ENCODE data around the gene CCDC92. TPM values are rescaled to one million over a fixed set of nuclear protein-coding genes. Genes with fewer than 3 reads are reported as not detected.

The CCDC92 gene
- total RNA-seq, 8 experiments from 2014 or later, result 11.7 to 42.2 (median 25.7) TPM

DNA sequence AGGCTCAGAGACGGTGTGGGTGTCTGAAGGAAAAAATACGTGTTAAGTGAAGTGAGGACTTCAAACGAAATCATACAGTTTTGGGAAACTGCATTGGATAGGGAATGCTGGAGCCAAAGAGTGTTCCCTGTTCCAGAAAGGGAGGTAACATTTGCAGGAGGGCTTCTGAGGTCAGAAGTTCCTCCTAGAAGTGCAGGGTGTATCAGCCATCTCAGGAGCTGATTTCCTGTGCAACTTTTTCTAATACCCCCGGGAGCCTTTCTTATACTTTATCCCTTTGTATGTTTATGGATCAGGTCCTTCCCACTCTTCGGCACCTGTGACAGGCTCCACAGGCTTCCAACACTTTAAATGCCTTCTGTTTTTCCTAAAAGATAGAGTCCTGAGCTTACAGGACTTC, 25.3 kb upstream of the CCDC92 start:
- 40 to 100% (median 91%) methylated on average over 1 to 4 of the region's 5 CpGs; no CpG with 5 or more reads in 1 of the 10 experiments for WGBS, 10 experiments
- in situ Hi-C loops (cut with MboI; ENCODE audit: low pct_unique_long_range_greater_than_20kb in 2 of 9, low sequenced_read_pairs in 9 of 9, unreplicated experiment in 9 of 9), result no loop called here

DNA sequence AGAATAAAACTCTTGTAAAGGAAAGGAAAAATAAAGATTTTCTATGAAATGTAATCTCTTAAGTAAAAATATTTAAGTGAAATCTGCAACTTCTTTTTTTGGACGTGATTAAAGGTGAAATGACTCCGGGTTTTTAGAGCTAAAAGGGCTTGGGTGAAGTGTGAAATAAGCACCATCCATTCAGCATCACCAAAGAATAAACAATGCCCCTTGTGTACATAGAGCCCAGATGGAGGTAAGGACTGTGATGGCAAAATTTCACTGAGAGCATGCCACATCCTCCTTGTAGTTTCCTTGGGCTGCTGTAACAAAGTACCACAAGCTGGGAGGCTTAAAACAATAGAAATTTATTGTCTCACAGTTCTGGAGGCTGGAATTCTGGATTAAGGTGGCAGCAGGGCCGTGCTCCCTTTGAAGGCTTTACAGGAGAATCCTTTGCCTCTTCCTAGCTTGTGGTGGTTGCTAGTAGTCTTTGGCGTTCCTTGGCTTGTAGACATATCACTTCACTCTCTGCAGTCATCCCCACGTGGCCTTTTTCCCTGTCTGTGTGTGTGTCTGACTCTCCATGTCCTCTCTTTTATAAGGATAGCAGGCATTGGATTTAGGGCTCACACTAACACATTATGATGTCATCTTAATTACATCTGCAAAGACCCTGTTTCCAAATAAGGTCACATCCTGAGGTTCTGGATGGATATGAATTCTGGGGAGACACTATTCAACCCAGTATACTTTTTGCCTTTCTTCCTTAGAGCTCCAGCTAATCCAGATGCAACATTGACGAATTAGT, 24.6 kb upstream of the CCDC92 start:
- in situ Hi-C loops (cut with MboI; ENCODE audit: low pct_unique_long_range_greater_than_20kb in 2 of 9, low sequenced_read_pairs in 9 of 9, unreplicated experiment in 9 of 9), result no loop called here
- H3K4me3 ChIP-seq, result no peak overlapping the region
- H3K27ac ChIP-seq, result peak overlapping the region in 1 of 2 donors; percentile 38
- peaks cover 30 to 38% of the 10 kb centered on the region in 2 donors for H3K4me1 ChIP-seq (replicated peaks in 1 of 2)
- peak in 4 of 8 experiments; percentile 24 to 68 (median 58) for ATAC-seq (replicated peaks in 6 of 8)
- 51 to 100% (median 77%) methylated on average over 1 to 6 of the region's 6 CpGs; no CpG with 5 or more reads in 2 of the 10 experiments for WGBS, 10 experiments

More for the DNA sequence above, 25.3 kb upstream of the CCDC92 start:
- no peak for ATAC-seq (replicated peaks in 6 of 8)
- Histone ChIP-seq H3K27ac (peak overlapping the region in 1 of 2 donors; percentile 38), H3K4me3 (no peak overlapping the region), H3K4me1 (replicated peaks in 1 of 2) (peaks cover 30 to 38% of the 10 kb centered on the region in 2 donors)

DNA sequence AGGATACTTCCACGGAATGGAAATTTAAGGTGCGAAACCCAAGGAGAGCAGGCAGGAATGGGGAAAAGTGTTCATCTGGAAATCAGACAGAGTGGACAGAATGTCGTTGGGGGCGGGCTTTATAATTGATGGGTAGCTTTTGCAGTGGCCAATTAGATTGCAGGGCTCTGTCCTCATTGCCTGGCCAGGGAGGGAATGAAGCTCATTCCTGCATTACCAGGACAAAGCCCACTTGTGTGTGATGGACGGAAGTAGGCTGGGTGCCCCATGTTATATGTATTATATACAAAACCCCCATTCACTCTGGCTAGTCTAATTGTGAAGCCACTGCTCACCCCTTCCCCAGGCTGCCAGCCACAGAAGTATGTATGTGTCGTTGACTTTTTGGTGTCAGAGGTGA, 23.9 kb upstream of the CCDC92 start:
- Histone ChIP-seq H3K4me1 (replicated peaks in 1 of 2) (peaks cover 30 to 39% of the 10 kb centered on the region in 2 donors), H3K4me3 (no peak overlapping the region), H3K27ac (peak overlapping the region in 1 of 2 donors; percentile 38)
- ATAC-seq (replicated peaks in 6 of 8), result peak in 5 of 8 experiments; percentile 73 to 89 (median 85)
- in situ Hi-C loops (cut with MboI; ENCODE audit: low pct_unique_long_range_greater_than_20kb in 2 of 9, low sequenced_read_pairs in 9 of 9, unreplicated experiment in 9 of 9), result no loop called here
- WGBS, 10 experiments, result 13 to 100% (median 73%) methylated on average over 1 to 5 of the region's 6 CpGs; no CpG with 5 or more reads in 1 of the 10 experiments

DNA sequence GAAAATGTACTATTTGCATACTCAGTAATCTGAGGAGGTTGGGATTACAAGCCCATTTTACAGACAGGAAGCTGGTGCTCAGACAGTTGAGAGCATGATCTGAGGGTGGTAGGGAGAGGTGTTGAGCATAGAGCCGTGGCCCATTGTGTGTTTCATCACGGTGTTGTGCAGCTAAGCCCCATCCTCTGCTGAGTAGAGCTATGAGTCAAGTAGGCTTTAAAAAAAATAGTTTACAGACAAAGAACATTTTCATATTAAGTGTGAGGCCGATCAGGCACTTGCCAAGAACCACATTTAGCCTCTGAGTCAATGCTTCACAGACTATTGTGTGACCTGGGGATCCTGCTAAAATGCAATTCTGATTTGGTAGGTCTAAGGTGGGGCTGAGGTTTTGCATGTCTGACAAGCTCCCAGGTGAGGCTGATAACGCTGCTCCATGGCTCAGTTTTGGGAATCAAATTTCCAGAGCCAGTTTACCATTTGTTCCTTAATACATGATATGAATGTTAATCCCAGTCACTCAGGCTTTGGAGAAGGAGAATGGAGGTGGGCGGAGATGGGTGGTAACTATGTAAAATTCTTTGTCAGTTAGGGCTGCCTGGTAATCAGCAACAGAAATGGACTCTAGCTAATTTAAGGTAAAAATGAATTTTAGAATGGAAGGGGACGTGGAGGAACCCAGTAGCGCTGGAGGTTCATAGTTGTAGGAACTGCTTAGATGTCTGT, 22.6 kb upstream of the CCDC92 start:
- Histone ChIP-seq H3K4me3 (no peak overlapping the region), H3K4me1 (replicated peaks in 1 of 2) (peaks cover 39 to 48% of the 10 kb centered on the region in 2 donors), H3K27ac (peak overlapping the region in 1 of 2 donors; percentile 51)
- in situ Hi-C loops (cut with MboI; ENCODE audit: low pct_unique_long_range_greater_than_20kb in 2 of 9, low sequenced_read_pairs in 9 of 9, unreplicated experiment in 9 of 9), result no loop called here
- 0 to 100% (median 79%) methylated on average over 1 to 5 of the region's 7 CpGs; no CpG with 5 or more reads in 2 of the 10 experiments for WGBS, 10 experiments
- peak in 4 of 8 experiments; percentile 12 to 86 (median 51) for ATAC-seq (replicated peaks in 6 of 8)

DNA sequence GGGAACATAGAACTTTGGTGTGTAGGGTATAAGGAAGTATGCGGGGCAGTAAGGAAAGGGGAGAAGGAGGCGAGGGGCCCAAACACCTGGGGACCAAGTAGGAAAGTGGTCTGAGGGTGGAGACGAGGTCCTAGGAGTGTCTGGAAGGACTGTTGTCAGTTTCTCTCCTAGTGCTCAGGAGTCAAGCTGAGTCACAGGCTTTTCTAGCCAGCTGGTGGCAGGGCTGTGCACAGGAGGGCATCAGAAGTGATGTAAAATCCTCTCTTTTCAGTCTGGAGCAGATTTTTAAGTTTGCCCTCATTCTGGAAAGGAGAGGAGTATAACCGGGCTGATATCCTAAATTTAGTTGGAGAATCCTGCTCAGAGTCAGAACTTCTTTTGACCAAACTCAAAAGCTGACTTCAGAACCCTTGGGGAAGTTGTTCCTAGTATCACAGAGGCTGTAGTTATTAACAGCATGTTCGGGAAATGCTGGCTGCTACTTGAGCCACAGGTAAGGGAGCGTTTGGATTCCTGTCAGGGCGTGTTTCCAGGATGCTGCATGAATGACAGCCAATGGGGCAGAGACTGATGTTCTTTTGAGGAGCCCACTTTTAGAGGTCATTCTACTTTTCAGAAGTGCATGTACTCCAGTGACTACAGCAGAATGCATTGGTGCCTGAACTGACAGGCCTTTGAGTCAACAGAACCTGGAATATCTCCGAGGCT, 19.6 kb upstream of the CCDC92 start:
- Histone ChIP-seq H3K27ac (no peak overlapping the region), H3K4me3 (no peak overlapping the region), H3K4me1 (replicated peaks in 1 of 2) (peaks cover 35 to 36% of the 10 kb centered on the region in 2 donors)
- 62 to 100% (median 93%) methylated on average over 1 to 6 of the region's 8 CpGs; no CpG with 5 or more reads in 4 of the 10 experiments for WGBS, 10 experiments
- ATAC-seq (replicated peaks in 6 of 8), result no peak
- in situ Hi-C loops (cut with MboI; ENCODE audit: low pct_unique_long_range_greater_than_20kb in 2 of 9, low sequenced_read_pairs in 9 of 9, unreplicated experiment in 9 of 9), result no loop called here

DNA sequence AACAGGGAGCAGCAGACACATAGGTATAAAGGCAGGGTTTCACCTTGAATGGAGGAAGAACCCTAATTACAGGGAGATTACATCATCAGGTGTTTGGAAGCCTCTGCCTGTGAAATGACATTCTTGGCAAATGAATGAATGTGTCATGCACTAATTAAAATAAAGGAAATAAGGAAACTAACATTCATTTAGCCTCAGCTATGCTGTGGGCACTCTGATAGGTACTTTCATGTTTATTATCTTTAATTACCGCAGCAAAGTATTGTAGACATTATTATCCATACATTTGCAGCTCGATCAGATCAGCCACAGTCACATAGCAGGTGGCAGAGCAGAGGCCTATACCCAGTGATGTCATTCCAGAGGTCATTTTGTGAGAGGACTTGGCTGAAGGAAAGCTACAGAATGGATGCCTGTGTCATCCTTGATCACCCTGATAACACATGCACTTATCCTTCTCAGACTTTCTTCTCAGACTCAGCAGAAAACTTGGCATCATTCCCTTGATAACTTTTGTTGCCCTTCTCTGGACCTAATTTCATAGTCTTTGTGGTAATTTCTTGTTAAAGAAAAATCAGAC, 18.8 kb upstream of the CCDC92 start:
- peak in 3 of 8 experiments; percentile 79 to 85 (median 79) for ATAC-seq (replicated peaks in 6 of 8)
- no peak overlapping the region for H3K4me3 ChIP-seq
- WGBS, 10 experiments, result 72 to 100% (median 100%) methylated on average over 1 to 2 of the region's 2 CpGs; no CpG with 5 or more reads in 2 of the 10 experiments

DNA sequence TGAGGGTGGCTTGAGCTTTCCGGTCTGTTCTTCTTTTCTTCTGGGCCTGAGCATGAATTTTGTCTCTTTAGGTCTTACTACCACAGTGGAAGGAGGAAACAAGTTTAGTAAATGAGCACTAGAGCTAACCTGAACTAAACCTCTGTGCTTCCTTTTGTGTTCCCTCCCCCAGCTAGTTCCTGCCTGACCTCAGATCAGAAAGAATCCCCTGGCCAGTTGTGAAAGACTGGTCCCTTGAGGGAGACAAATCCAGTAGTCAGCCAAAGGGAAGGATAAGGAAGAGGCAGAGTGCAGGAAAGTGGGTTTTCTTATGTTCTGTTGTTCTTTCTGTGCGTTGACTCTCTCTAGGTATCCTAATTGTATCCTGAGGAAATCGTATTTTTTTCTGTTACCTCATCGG, 17.9 kb upstream of the CCDC92 start:
- Histone ChIP-seq H3K27ac (no peak overlapping the region), H3K4me3 (no peak overlapping the region), H3K4me1 (replicated peaks in 1 of 2) (peaks cover 24 to 27% of the 10 kb centered on the region in 2 donors)
- in situ Hi-C loops (cut with MboI; ENCODE audit: low pct_unique_long_range_greater_than_20kb in 2 of 9, low sequenced_read_pairs in 9 of 9, unreplicated experiment in 9 of 9), result no loop called here
- 75 to 100% (median 92%) methylated on average over 1 to 4 of the region's 4 CpGs; no CpG with 5 or more reads in 1 of the 10 experiments for WGBS, 10 experiments
- peak in 1 of 8 experiments; percentile 29 for ATAC-seq (replicated peaks in 6 of 8)

More for the DNA sequence above, 18.8 kb upstream of the CCDC92 start:
- Histone ChIP-seq H3K4me1 (replicated peaks in 1 of 2) (peaks cover 28 to 30% of the 10 kb centered on the region in 2 donors), H3K27ac (no peak overlapping the region)
- in situ Hi-C loops (cut with MboI; ENCODE audit: low pct_unique_long_range_greater_than_20kb in 2 of 9, low sequenced_read_pairs in 9 of 9, unreplicated experiment in 9 of 9), result no loop called here

DNA sequence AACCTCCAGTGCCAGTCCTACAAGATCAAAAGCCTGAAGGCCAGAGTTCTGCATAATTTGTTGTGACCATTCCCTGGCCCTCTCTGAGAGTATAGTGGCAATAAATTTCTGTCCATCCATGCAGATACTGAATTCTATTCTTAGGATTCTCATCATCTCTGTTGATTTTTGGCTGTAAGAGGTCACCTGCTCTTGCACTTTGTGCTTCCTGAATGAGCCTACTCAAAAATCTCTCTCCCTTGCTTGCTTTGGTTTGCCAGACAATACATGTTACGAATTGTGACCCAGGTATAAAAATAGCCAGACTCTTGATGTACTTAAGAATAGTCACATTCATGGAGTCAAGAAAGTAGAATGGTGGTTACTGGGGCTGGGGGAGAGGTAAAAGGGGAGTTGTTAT, 17.1 kb upstream of the CCDC92 start:
- in situ Hi-C loops (cut with MboI; ENCODE audit: low pct_unique_long_range_greater_than_20kb in 2 of 9, low sequenced_read_pairs in 9 of 9, unreplicated experiment in 9 of 9), result no loop called here
- Histone ChIP-seq H3K4me3 (no peak overlapping the region), H3K4me1 (replicated peaks in 1 of 2) (peaks cover 20 to 24% of the 10 kb centered on the region in 2 donors), H3K27ac (no peak overlapping the region)
- 86 to 100% (median 100%) methylated on average over 1 of the region's 1 CpG; no CpG with 5 or more reads in 3 of the 10 experiments for WGBS, 10 experiments
- peak in 1 of 8 experiments; percentile 20 for ATAC-seq (replicated peaks in 6 of 8)

DNA sequence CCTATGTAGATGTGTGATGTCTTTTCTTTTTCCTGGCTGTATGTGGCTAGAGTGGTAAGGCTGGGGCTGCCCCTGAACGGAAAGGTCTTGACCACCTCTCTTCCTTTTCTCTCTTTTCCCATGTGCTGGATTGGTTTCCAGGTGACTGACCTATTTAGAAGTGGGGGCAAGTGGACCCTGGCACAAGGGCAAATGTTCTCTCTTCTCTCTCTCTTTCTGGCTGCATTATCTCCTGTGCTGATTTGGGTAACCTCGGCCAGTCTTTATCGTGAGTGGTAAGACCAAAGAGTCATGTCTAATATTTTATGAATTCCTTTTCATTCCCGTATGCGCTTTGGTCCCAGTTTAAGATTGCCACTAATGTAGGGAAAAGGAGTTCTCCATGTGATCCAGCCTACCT, 16.5 kb upstream of the CCDC92 start:
- Histone ChIP-seq H3K4me1 (replicated peaks in 1 of 2) (peaks cover 18 to 24% of the 10 kb centered on the region in 2 donors), H3K27ac (no peak overlapping the region), H3K4me3 (no peak overlapping the region)
- in situ Hi-C loops (cut with MboI; ENCODE audit: low pct_unique_long_range_greater_than_20kb in 2 of 9, low sequenced_read_pairs in 9 of 9, unreplicated experiment in 9 of 9), result no loop called here
- no peak for ATAC-seq (replicated peaks in 6 of 8)
- WGBS, 10 experiments, result 91 to 100% (median 96%) methylated on average over 2 to 5 of the region's 5 CpGs; no CpG with 5 or more reads in 3 of the 10 experiments

DNA sequence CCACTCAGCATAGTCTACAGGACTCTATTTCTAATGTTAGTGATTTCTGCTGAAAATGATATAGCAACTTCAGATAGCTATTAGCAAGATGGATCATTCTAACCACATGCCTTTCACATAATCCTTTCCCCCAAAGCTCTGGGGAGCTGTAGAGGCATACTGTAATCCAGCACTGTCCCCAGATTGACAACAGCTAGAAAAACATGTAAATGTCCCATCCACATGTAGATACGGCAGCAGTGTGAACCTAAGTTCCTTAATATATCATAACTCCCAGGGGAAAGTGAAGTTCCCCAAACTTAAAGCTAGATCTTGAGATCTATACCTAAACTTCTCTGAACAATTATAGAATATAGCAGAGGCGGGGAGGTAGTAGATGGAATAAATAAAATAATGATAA, 14.4 kb upstream of the CCDC92 start:
- in situ Hi-C loops (cut with MboI; ENCODE audit: low pct_unique_long_range_greater_than_20kb in 2 of 9, low sequenced_read_pairs in 9 of 9, unreplicated experiment in 9 of 9), result no loop called here
- ATAC-seq (replicated peaks in 6 of 8), result no peak

DNA sequence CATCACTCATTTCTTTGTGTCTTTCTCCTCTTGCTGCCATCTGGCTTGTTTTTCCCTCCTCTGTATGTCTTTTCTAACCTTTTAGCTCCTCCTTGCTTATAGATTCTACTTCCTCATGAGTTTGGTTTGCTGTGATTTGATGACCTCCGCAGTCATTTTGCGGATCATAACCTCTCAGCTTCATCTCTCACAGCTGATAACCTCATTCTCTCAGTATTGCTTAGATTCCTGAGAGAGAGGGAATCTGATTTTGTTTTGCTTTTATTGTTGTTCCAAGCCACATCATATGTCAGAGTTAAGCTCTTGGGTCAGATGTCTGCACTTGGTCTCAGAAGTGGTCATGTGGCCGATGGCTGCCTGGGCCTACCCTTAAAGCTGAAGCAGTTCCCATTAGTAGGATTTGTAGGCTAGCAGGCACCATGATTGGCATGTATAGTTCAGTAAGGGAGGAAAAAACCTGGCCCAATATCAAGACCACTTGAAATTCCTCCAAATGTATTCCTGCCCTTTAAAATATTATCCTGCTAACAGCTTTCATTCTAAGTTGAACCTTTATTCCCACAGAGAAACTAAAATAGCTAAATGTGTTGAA, 13.8 kb upstream of the CCDC92 start:
- no peak overlapping the region for H3K4me3 ChIP-seq
- WGBS, 10 experiments, result 70 to 100% (median 96%) methylated on average over 2 to 3 of the region's 3 CpGs; no CpG with 5 or more reads in 2 of the 10 experiments

More for the DNA sequence above, 14.4 kb upstream of the CCDC92 start:
- Histone ChIP-seq H3K4me1 (replicated peaks in 1 of 2) (peaks cover 24% of the 10 kb centered on the region in 2 donors), H3K27ac (no peak overlapping the region), H3K4me3 (no peak overlapping the region)
- 93 to 100% (median 100%) methylated on average over 1 to 2 of the region's 2 CpGs; no CpG with 5 or more reads in 2 of the 10 experiments for WGBS, 10 experiments

DNA sequence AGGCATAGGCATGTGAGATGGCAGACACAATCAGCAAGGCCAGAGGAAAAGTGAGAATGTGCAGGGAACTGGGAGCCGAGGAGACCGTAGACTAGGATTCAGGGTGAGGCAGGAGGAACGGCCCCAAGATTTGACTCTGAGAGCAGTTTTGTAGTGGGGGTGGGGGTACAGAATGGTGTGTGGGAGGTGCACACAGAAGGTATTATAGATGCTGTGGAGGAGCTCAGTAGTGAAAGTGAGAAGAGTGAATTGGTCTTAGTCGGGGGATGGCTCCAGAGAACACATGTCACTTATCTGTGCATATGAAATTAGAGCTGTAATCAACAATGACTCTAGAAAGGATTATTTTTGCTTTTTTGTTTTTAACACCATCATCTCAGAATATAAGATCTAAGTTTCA, 12.3 kb upstream of the CCDC92 start:
- ATAC-seq (replicated peaks in 6 of 8), result no peak
- in situ Hi-C loops (cut with MboI; ENCODE audit: low pct_unique_long_range_greater_than_20kb in 2 of 9, low sequenced_read_pairs in 9 of 9, unreplicated experiment in 9 of 9), result no loop called here
- no peak overlapping the region for H3K27ac ChIP-seq
- no peak overlapping the region for H3K4me3 ChIP-seq
- peaks cover 14 to 15% of the 10 kb centered on the region in 2 donors for H3K4me1 ChIP-seq (replicated peaks in 1 of 2)
- WGBS, 10 experiments, result 85 to 100% (median 88%) methylated on average over 1 to 4 of the region's 4 CpGs; no CpG with 5 or more reads in 5 of the 10 experiments

More for the DNA sequence above, 13.8 kb upstream of the CCDC92 start:
- in situ Hi-C loops (cut with MboI; ENCODE audit: low pct_unique_long_range_greater_than_20kb in 2 of 9, low sequenced_read_pairs in 9 of 9, unreplicated experiment in 9 of 9), result no loop called here
- Histone ChIP-seq H3K4me1 (replicated peaks in 1 of 2) (peaks cover 21 to 24% of the 10 kb centered on the region in 2 donors), H3K27ac (no peak overlapping the region)
- peak in 1 of 8 experiments; percentile 22 for ATAC-seq (replicated peaks in 6 of 8)

Data from motor neuron (in vitro differentiated cells).